ENCODE results near the gene RUSC2. TPM values are rescaled to one million over a fixed set of nuclear protein-coding genes. Genes with fewer than 3 reads are reported as not detected.

RUSC2 gene
- total RNA-seq, 1 experiment from 2014 or later = 19.4 TPM

DNA sequence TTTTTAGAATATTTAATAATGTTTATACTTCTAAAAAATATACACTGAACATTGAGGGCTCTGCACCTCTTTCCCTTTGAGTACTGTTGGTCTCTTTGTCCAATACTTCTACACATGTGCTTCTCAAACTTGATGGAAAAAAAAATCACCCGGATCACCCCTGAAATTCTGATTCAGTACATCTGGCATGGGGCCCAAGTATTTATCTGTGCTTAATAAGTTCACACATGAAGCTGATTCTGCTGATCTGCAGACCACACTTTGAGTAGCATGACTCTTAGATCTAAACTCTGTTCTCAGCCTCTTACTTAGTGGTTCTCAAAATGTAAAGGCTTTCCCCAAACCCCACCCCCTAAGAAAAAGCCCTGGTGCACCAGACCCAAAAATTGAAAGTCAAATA lies 12.0 kb downstream of the RUSC2 start:
- no TSS peak for BruUV-seq (replicated peaks)
- intact Hi-C loops (cut with micrococcal nuclease; ENCODE audit: unreplicated experiment) = no loop called here
- Histone ChIP-seq H3K4me1 (ENCODE audit: insufficient read depth, low read length, poor library complexity, severe bottlenecking) (no peaks in the 10 kb centered on the region), H3K27ac (ENCODE audit: low read depth, low read length, poor library complexity, severe bottlenecking) (no peak overlapping the region), H3K36me3 (ENCODE audit: insufficient read depth, low read length, poor library complexity, severe bottlenecking) (no peaks in the 10 kb centered on the region), H3K4me3 (ENCODE audit: low read depth, low read length, poor library complexity, severe bottlenecking) (no peak overlapping the region), H3K9me3 (ENCODE audit: low read depth, low read length, poor library complexity, severe bottlenecking) (peaks cover 5% of the 10 kb centered on the region), H3K27me3 (replicated peaks; ENCODE audit: insufficient read depth, low read depth, low read length, poor library complexity) (no peaks in the 10 kb centered on the region)
- no peak for DNase-seq (ENCODE audit: low spot score)
- ChIA-PET POLR2A (ENCODE audit: low non-redundant PET) (no interaction called here), CTCF (no interaction called here)
- no peak for TF ChIP-seq EZH2 (IDR thresholded peaks at IDR 0.05; ENCODE audit: borderline replicate concordance, low read depth, low read length, poor library complexity, severe bottlenecking)
- TF ChIP-seq, protein P1, sequence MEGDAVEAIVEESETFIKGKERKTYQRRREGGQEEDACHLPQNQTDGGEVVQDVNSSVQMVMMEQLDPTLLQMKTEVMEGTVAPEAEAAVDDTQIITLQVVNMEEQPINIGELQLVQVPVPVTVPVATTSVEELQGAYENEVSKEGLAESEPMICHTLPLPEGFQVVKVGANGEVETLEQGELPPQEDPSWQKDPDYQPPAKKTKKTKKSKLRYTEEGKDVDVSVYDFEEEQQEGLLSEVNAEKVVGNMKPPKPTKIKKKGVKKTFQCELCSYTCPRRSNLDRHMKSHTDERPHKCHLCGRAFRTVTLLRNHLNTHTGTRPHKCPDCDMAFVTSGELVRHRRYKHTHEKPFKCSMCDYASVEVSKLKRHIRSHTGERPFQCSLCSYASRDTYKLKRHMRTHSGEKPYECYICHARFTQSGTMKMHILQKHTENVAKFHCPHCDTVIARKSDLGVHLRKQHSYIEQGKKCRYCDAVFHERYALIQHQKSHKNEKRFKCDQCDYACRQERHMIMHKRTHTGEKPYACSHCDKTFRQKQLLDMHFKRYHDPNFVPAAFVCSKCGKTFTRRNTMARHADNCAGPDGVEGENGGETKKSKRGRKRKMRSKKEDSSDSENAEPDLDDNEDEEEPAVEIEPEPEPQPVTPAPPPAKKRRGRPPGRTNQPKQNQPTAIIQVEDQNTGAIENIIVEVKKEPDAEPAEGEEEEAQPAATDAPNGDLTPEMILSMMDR (conservative IDR thresholded peaks at IDR 0.05; ENCODE audit: low read depth, low read length) = no peak

DNA sequence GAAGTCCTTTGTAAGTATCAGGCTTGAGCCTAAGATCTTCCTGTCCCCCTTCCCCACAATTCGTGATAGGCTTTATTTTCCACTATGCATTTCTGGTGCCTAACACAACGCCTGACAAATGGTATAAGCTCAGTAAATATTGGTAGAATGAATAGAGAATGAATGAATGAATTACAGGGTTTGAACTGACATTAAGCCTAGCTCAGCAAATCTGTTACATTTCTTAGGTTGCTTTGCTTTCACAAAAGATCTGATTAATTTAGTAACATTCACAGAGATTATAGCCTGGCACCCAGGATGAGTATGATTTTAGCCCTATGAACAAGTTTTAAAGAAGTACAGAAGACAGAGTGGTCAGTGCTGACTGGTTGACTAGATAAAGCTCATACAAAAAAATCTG lies 16.4 kb downstream of the RUSC2 start:
- TF ChIP-seq, protein P1 (conservative IDR thresholded peaks at IDR 0.05; ENCODE audit: low read depth, low read length) = no peak
- TF ChIP-seq EZH2 (IDR thresholded peaks at IDR 0.05; ENCODE audit: borderline replicate concordance, low read depth, low read length, poor library complexity, severe bottlenecking) = no peak
- H3K27me3 ChIP-seq (replicated peaks; ENCODE audit: insufficient read depth, low read depth, low read length, poor library complexity) = no peaks in the 10 kb centered on the region
- DNase-seq (ENCODE audit: low spot score) = no peak
- peaks cover 11% of the 10 kb centered on the region for H3K4me1 ChIP-seq (ENCODE audit: insufficient read depth, low read length, poor library complexity, severe bottlenecking)
- no peaks in the 10 kb centered on the region for H3K36me3 ChIP-seq (ENCODE audit: insufficient read depth, low read length, poor library complexity, severe bottlenecking)
- ChIA-PET CTCF (no interaction called here), POLR2A (ENCODE audit: low non-redundant PET) (no interaction called here)
- intact Hi-C loops (cut with micrococcal nuclease; ENCODE audit: unreplicated experiment) = no loop called here
- no peak overlapping the region for H3K27ac ChIP-seq (ENCODE audit: low read depth, low read length, poor library complexity, severe bottlenecking)
- no peak overlapping the region for H3K4me3 ChIP-seq (ENCODE audit: low read depth, low read length, poor library complexity, severe bottlenecking)
- no peaks in the 10 kb centered on the region for H3K9me3 ChIP-seq (ENCODE audit: low read depth, low read length, poor library complexity, severe bottlenecking)
- BruUV-seq (replicated peaks) = no TSS peak

- TF ChIP-seq, protein P1 (conservative IDR thresholded peaks at IDR 0.05; ENCODE audit: low read depth, low read length) = no peak
- Histone ChIP-seq H3K27ac (ENCODE audit: low read depth, low read length, poor library complexity, severe bottlenecking) (no peak overlapping the region), H3K9me3 (ENCODE audit: low read depth, low read length, poor library complexity, severe bottlenecking) (no peaks in the 10 kb centered on the region), H3K4me3 (ENCODE audit: low read depth, low read length, poor library complexity, severe bottlenecking) (no peak overlapping the region), H3K4me1 (ENCODE audit: insufficient read depth, low read length, poor library complexity, severe bottlenecking) (peaks cover 11% of the 10 kb centered on the region), H3K36me3 (ENCODE audit: insufficient read depth, low read length, poor library complexity, severe bottlenecking) (no peaks in the 10 kb centered on the region), H3K27me3 (replicated peaks; ENCODE audit: insufficient read depth, low read depth, low read length, poor library complexity) (no peaks in the 10 kb centered on the region)
- no peak for DNase-seq (ENCODE audit: low spot score)
- intact Hi-C loops (cut with micrococcal nuclease; ENCODE audit: unreplicated experiment) = no loop called here
- POLR2A ChIA-PET (ENCODE audit: low non-redundant PET) = no interaction called here
- CTCF ChIA-PET = no interaction called here
- BruUV-seq (replicated peaks) = no TSS peak
These were observed 18.2 kb downstream of the RUSC2 start for GRCh38 chr9:35508069-35508468.
